Gastrocnemius medialis (tissue), 4 donors: ENCODE measurements around the gene CDC14B.

Source experiments
- POLR2A ChIP-seq, 2 donors: fragments of 450-650 bp; IDR thresholded peaks; one replicate each; pipeline ENCODE4 v1.6.1; 2017; ENCODE audit warnings: antibody characterized with exemption in 2 of 2, mild to moderate bottlenecking in 2 of 2, moderate library complexity in 2 of 2
- TF ChIP-seq, protein P1 (sequence below), 5 experiments: fragments of 450-650 bp in 3 of 5; fragments of 200-600 bp in 2 of 5; sonication (generic) in 2 of 5; IDR thresholded peaks in 4 of 5; conservative IDR thresholded peaks in 1 of 5; 1 replicate in 4 of 5; 2 replicates in 1 of 5; pipeline ENCODE4 v1.5.1; 2016 to 2019; ENCODE audit warnings: antibody characterized with exemption in 5 of 5, mild to moderate bottlenecking in 3 of 5, moderate library complexity in 3 of 5

DNA sequence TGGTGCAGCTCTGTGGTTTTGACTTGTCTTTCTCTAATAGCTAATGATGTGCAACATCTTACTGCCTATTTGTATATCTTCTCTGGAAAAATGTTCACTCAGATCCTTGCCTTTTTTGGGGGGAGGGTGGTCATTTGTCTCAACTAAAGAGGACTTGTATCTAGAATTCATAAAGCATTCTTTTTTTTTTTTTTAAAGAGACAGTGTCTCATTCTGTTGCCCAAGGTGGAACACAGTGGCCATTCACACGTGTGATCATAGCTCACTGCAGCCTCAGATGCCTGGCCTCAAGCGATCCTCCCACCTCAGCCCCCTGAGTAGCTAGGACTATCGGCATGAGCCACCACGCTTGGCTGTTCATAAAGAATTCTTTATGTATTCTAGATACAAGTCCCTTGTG lies 136.4 kb downstream of the CDC14B start:
- TF ChIP-seq, protein P1, sequence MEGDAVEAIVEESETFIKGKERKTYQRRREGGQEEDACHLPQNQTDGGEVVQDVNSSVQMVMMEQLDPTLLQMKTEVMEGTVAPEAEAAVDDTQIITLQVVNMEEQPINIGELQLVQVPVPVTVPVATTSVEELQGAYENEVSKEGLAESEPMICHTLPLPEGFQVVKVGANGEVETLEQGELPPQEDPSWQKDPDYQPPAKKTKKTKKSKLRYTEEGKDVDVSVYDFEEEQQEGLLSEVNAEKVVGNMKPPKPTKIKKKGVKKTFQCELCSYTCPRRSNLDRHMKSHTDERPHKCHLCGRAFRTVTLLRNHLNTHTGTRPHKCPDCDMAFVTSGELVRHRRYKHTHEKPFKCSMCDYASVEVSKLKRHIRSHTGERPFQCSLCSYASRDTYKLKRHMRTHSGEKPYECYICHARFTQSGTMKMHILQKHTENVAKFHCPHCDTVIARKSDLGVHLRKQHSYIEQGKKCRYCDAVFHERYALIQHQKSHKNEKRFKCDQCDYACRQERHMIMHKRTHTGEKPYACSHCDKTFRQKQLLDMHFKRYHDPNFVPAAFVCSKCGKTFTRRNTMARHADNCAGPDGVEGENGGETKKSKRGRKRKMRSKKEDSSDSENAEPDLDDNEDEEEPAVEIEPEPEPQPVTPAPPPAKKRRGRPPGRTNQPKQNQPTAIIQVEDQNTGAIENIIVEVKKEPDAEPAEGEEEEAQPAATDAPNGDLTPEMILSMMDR (IDR thresholded peaks at IDR 0.05 in 4 of 5, conservative IDR thresholded peaks at IDR 0.05 in 1 of 5) = no peak
- no peak for TF ChIP-seq POLR2A (IDR thresholded peaks at IDR 0.05)
